LHCN-M2 (cell line): ENCODE results near the gene C5AR1. TPM values are rescaled to one million over a fixed set of nuclear protein-coding genes. Genes with fewer than 3 reads are reported as not detected.
"Not testable (repeated sequence)": the region's sequence is repeated elsewhere in the genome, so short reads cannot be mapped to it uniquely, and the experiment has no call there.

ENCODE experiments used
- DNase-seq: peaks from one replicate; pipeline ENCODE4 v3.0.0-alpha.2; 2012; ENCODE audit warnings: low read depth
- polyA plus RNA-seq: library from polyadenylated mRNA; unstranded; fragments of >200 nt; gene quantifications from one replicate; pipeline ENCODE4 v1.2.1, GENCODE V29; 2012; ENCODE audit warnings: missing spikeins
- total RNA-seq: library from RNA; depleted of rRNA; stranded (reverse); fragments of >200 nt; gene quantifications from 2 replicates; pipeline ENCODE4 v1.2.3, GENCODE V29; 2014; rRNA removed

The C5AR1 gene
- total RNA-seq = not detected in 2 replicates
- polyA plus RNA-seq = 0.07 TPM

- no peak for DNase-seq
Measured at GRCh38 chr19:47309608-47310007, at the start of gene C5AR1. TSS of gene C5AR1 (plus strand) at chr19:47309861. CDS start at chr19:47309896, 35 bp downstream.

GRCh38 chr19:47260476-47260875, 49.2 kb upstream of the C5AR1 start:
- DNase-seq = no peak

- DNase-seq = not testable (repeated sequence)
Measured at GRCh38 chr19:47261946-47262793, 47.5 kb upstream of the C5AR1 start.

- DNase-seq = no peak
Measured at GRCh38 chr19:47264629-47265028, 45.0 kb upstream of the C5AR1 start.

- DNase-seq = no peak
Measured at GRCh38 chr19:47266401-47266941, 43.2 kb upstream of the C5AR1 start.

- DNase-seq = no peak
Measured at GRCh38 chr19:47267350-47267759, 42.3 kb upstream of the C5AR1 start.

- no peak for DNase-seq
Measured at GRCh38 chr19:47268028-47268427, 41.6 kb upstream of the C5AR1 start.

GRCh38 chr19:47269596-47269995, 40.1 kb upstream of the C5AR1 start:
- DNase-seq = no peak

- no peak for DNase-seq
Measured at GRCh38 chr19:47270408-47270807, 39.3 kb upstream of the C5AR1 start.

- DNase-seq = no peak
Measured at GRCh38 chr19:47271949-47272348, 37.7 kb upstream of the C5AR1 start.

GRCh38 chr19:47272448-47273312, 37.0 kb upstream of the C5AR1 start:
- no peak for DNase-seq

- DNase-seq = peak; percentile 89
Measured at GRCh38 chr19:47273313-47274070, 36.2 kb upstream of the C5AR1 start.

- DNase-seq = peak; percentile 86
Measured at GRCh38 chr19:47274071-47274890, 35.4 kb upstream of the C5AR1 start, which contains the start of gene INAFM1. TSS of gene INAFM1 (plus strand) at chr19:47274885. CDS start at chr19:47274920, 35 bp downstream.

GRCh38 chr19:47274891-47275761, 34.5 kb upstream of the C5AR1 start:
- DNase-seq = no peak

- DNase-seq = no peak
Measured at GRCh38 chr19:47275791-47276461, 33.7 kb upstream of the C5AR1 start.

GRCh38 chr19:47276513-47276912, 33.1 kb upstream of the C5AR1 start:
- DNase-seq = not testable (repeated sequence)

- DNase-seq = no peak
Measured at GRCh38 chr19:47280183-47280797, 29.4 kb upstream of the C5AR1 start.

GRCh38 chr19:47283405-47284059, 26.1 kb upstream of the C5AR1 start:
- no peak for DNase-seq
